Panc1 (cell line): Measurements from ENCODE around the gene SLC25A22. TPM values are rescaled to one million over a fixed set of nuclear protein-coding genes. Genes with fewer than 3 reads are reported as not detected.

ENCODE experiments used
- ATAC-seq: fragments of 200-7000 bp; cut with Tn5 transposase; 2 replicates; pipeline ENCODE4 v1.9.1; 2020; ENCODE audit warnings: mild to moderate bottlenecking, moderate library complexity
- BruUV-seq: library from RNA; stranded (reverse); fragments of 400-500 nt; replicated peaks from 2 replicates; lab custom pipeline; 2021; lab: Mats Ljungman, UMichigan
- CTCF ChIA-PET: fragments of 300-600 bp; sonication (Branson Sonifier 250); formaldehyde crosslinking; loops from one replicate; lab custom pipeline; 2022; ENCODE audit warnings: antibody characterized with exemption; lab: Charles Lee
- POLR2A ChIA-PET: fragments of 300-600 bp; sonication (Branson Sonifier 250); formaldehyde crosslinking; loops from one replicate; lab custom pipeline; 2022; ENCODE audit warnings: antibody characterized with exemption; lab: Charles Lee
- DNase-seq: peaks from one replicate; pipeline ENCODE4 v3.0.0-alpha.2; 2010; ENCODE audit warnings: low read depth, low spot score
- H3K27ac ChIP-seq: 2 replicates; pipeline ENCODE4 v1.5.1; 2011; ENCODE audit warnings: mild to moderate bottlenecking, low read length, inconsistent platforms
- H3K27me3 ChIP-seq: fragments of 200-500 bp; sonication (Bioruptor generic); 2 replicates; pipeline ENCODE4 v1.6.0; 2014; ENCODE audit warnings: low read length, inconsistent platforms; ENCODE audit not compliant: control insufficient read depth, insufficient read depth
- H3K36me3 ChIP-seq: fragments of 200-500 bp; sonication (Bioruptor generic); 2 replicates; pipeline ENCODE4 v1.5.1; 2014; ENCODE audit warnings: inconsistent platforms, mild to moderate bottlenecking, low read length, moderate library complexity; ENCODE audit not compliant: control insufficient read depth, insufficient read depth
- H3K4me1 ChIP-seq: 2 replicates; pipeline ENCODE4 v1.5.1; 2011; ENCODE audit warnings: inconsistent platforms, mild to moderate bottlenecking, low read length, moderate library complexity; ENCODE audit not compliant: control insufficient read depth, insufficient read depth
- H3K4me3 ChIP-seq, 2 experiments: 2 replicates each; pipeline ENCODE4 v1.5.1; 2011 to 2012; ENCODE audit warnings: low read depth in 2 of 2, low read length in 2 of 2, mild to moderate bottlenecking in 2 of 2, inconsistent platforms in 1 of 2, moderate library complexity in 1 of 2
- H3K9me3 ChIP-seq: fragments of 200-500 bp; sonication (Bioruptor generic); 2 replicates; pipeline ENCODE4 v1.5.1; 2014; ENCODE audit warnings: low read depth, mild to moderate bottlenecking, inconsistent platforms, low read length, moderate library complexity; ENCODE audit not compliant: control insufficient read depth, insufficient read depth
- CTCF ChIP-seq: fragments of 450-650 bp; IDR thresholded peaks from 2 replicates; pipeline ENCODE4 v1.5.1; 2017; ENCODE audit warnings: mild to moderate bottlenecking
- POLR2AphosphoS5 ChIP-seq: IDR thresholded peaks from 2 replicates; pipeline ENCODE4 v1.6.1; 2012; ENCODE audit warnings: mild to moderate bottlenecking, low read depth, low read length, moderate library complexity
- REST ChIP-seq, 2 experiments: IDR thresholded peaks; 2 replicates each; pipeline ENCODE4 v1.6.1; 2011 to 2012; ENCODE audit warnings: low read depth in 2 of 2, control low read depth in 1 of 2, low read length in 1 of 2, mild to moderate bottlenecking in 1 of 2, moderate library complexity in 1 of 2; ENCODE audit not compliant: insufficient read depth in 1 of 2
- SIN3A ChIP-seq: IDR thresholded peaks from 2 replicates; pipeline ENCODE4 v1.6.1; 2012; ENCODE audit warnings: low read depth, mild to moderate bottlenecking, low read length, moderate library complexity, borderline replicate concordance; ENCODE audit not compliant: insufficient read depth
- TCF7L2 ChIP-seq: IDR thresholded peaks from 2 replicates; pipeline ENCODE4 v1.6.1; 2011; ENCODE audit warnings: mild to moderate bottlenecking, low read depth, low read length, inconsistent platforms
- in situ Hi-C: cut with HindIII; loops from 2 replicates; pipeline ENCODE4 v1.10.0; 2016; ENCODE audit warnings: low sequenced_read_pairs, low pct_unique_long_range_greater_than_20kb
- intact Hi-C: fragments of 100-400 bp; cut with micrococcal nuclease; formaldehyde crosslinking; loops from one replicate; pipeline ENCODE4 v1.10.0; 2022; ENCODE audit not compliant: unreplicated experiment
- total RNA-seq: library from RNA; stranded (reverse); gene quantifications from one replicate; pipeline ENCODE4 v1.2.1, GENCODE V29; 2021; ENCODE audit not compliant: unreplicated experiment

The SLC25A22 gene
- total RNA-seq, 1 experiment from 2014 or later: 119 TPM

GRCh38 chr11:833849-834311 lies 35.8 kb upstream of the SLC25A22 start:
- Histone ChIP-seq H3K27ac (peak overlapping the region; percentile 93), H3K4me1 (peaks cover 58% of the 10 kb centered on the region), H3K36me3 (peaks cover 5% of the 10 kb centered on the region; the same call in 1 of the 2 replicates), H3K27me3 (no peaks in the 10 kb centered on the region), H3K9me3 (no peaks in the 10 kb centered on the region), H3K4me3 (peak overlapping the region; percentile 78 to 89)
- POLR2A ChIA-PET: interaction anchor here (0.5 to 0.6 kb wide), 2 partner anchors 137 to 165 kb away, joined by 3 to 8 read pairs; no protein-coding TSS in a partner anchor
- no TSS peak for BruUV-seq
- CTCF ChIA-PET: no interaction called here
- DNase-seq: no peak
- in situ Hi-C loops: no loop called here
- ATAC-seq: no peak
- intact Hi-C loops: no loop called here
- no peak for TF ChIP-seq SIN3A
- TF ChIP-seq POLR2AphosphoS5: no peak
- no peak for TF ChIP-seq CTCF
- no peak for TF ChIP-seq TCF7L2
- no peak for TF ChIP-seq REST (IDR thresholded peaks at IDR 0.05; ENCODE audit: insufficient read depth in 1 of 2, low read depth in 2 of 2, low read length in 1 of 2)

- DNase-seq (no peak), ATAC-seq (no peak)
- POLR2A ChIA-PET: interaction anchor here (0.5 kb wide), 1 partner anchor 166 kb away, joined by 3 read pairs; no protein-coding TSS in a partner anchor
- in situ Hi-C loops: no loop called here
- Histone ChIP-seq H3K9me3 (no peaks in the 10 kb centered on the region), H3K4me1 (peaks cover 58% of the 10 kb centered on the region), H3K36me3 (peaks cover 5% of the 10 kb centered on the region; the same call in 1 of the 2 replicates), H3K27me3 (no peaks in the 10 kb centered on the region), H3K4me3 (peak overlapping the region; percentile 78 to 89), H3K27ac (peak overlapping the region; percentile 93)
- TF ChIP-seq TCF7L2: no peak
- TF ChIP-seq SIN3A: peak; percentile 82; the same call in 1 of the 2 replicates
- intact Hi-C loops: no loop called here
- BruUV-seq: no TSS peak
- CTCF ChIA-PET: no interaction called here
These were observed 35.2 kb upstream of the SLC25A22 start for GRCh38 chr11:833114-833791.
